NCI-H1105 (cell line): ENCODE results near the gene SCYL1.

Source experiments
- DNase-seq: peaks from one replicate; lab custom pipeline; 2025; lab: John Stamatoyannopoulos, UW

The SCYL1 gene

DNA sequence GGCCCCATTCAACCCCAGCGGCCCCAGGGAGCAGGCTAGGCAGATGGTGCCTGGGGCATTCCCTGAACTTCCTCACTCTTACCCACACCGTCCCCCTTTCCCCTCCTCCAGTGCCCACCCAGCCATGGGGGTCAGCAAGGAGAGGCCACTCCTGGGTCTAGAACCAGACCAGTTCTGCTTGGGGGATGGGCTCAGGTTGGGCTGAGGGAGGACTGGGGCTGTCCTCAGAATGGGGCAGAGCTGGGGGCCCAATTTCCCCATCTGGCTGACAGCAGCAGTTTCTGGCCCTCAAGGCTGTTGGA, 12.4 kb downstream of the SCYL1 start:
- no peak for DNase-seq

- no peak for DNase-seq
Observed at GRCh38 chr11:65537620-65538231, 12.8 kb downstream of the SCYL1 start.

DNA sequence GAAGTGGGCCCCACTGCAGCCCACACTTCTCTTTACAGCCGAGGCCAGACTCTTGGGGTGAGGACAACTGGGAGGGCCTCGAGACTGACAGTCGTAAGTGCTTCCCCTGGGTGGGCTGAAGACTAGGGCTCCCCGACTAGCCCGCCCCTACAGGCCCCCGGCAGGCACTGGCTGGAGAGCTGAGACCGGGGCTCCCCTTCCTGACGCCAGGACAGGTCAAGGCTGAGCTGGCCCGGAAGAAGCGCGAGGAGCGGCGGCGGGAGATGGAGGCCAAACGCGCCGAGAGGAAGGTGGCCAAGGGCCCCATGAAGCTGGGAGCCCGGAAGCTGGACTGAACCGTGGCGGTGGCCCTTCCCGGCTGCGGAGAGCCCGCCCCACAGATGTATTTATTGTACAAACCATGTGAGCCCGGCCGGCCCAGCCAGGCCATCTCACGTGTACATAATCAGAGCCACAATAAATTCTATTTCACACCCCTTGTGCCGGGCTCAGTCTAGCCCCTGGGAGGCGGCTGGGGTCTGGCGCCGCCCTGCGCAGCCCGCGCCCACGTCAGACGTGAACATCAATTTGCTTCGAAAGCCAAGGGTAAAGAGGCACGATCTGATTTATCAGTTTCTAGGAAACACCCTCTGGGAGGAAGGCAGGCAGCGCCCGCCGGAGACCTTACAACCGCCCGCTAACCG, 13.5 kb downstream of the SCYL1 start:
- no peak for DNase-seq

DNA sequence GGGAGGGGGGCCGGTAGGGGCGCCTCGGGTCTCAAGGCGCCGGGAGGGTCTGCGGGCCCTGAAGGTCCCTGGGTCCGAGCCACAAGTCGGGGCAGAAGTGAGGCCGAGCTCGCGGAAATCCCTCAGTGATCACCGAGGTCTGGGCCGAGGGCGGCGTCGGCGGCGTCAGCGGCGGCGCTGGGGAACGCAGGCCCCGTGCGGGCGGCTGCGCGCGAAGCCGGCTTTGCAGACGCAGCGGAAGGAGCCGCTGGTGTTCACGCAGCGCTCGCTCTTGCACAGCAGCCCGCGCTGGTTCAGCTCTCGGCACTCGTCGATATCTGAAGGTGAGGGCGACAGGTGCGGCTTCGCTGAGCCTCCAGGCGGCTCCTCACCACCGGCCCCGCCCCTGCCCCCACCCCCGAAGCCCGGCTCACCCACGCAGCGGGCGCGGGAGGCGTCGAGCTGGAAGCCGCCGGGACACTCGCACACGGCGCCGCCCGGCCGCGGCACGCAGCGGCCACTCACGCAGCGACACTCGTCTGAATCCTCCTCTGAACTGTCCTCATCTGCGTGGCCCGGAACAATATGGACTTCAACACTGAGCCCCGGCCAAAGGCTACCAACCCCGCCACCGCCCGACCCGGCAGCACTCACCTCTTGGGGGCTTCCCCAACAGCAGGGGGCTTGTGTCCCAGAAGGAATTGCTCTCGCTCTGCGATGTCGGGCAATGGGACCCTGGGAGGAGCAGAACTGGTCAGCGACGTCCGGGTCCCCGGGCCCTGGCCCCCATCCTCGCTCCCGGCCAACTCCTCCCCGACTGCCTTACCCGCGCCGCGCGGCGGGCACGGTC, 14.2 kb downstream of the SCYL1 start:
- no peak for DNase-seq

GRCh38 chr11:65539744-65540289, 14.9 kb downstream of the SCYL1 start:
- peak; percentile 57 for DNase-seq

DNA sequence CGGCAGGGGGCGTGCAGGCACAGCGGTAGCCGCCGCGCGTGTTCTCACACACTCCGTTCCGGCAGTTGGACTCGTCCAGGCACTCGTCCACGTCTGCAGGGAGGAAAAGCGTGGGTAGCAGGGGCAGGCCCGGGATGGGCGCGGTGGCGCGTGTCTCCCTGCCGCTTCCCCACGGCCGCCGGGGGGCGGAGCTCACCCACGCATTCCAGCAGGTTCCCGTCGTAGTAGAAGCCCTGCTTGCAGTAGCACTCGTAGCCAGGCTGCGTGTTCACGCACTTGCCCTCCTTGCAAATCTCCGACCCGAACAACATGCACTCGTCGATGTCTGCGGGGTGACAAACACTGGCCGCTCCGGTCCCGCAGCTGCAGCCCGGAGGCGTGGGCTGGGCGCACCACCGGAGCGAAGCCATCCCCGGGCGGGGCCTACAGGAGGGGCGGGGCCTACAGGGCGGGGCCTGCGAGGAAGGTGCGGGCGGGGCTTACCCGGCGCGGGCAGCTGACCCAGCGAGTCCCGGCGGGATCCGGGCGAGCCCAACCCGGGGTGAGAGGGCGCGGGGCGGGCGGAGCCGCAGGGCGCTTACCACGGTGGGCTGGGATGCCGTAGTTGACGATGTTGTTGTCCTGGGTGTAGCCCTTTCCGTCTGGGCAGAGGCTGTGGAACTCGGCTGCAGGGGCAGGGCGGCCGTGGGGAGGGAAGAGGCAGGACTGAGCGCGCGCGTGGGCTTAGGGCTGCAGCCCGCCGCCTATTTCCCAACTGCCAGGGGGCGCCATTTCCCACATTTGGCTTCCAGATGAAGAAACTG, 15.6 kb downstream of the SCYL1 start:
- DNase-seq, result peak; percentile 83

DNA sequence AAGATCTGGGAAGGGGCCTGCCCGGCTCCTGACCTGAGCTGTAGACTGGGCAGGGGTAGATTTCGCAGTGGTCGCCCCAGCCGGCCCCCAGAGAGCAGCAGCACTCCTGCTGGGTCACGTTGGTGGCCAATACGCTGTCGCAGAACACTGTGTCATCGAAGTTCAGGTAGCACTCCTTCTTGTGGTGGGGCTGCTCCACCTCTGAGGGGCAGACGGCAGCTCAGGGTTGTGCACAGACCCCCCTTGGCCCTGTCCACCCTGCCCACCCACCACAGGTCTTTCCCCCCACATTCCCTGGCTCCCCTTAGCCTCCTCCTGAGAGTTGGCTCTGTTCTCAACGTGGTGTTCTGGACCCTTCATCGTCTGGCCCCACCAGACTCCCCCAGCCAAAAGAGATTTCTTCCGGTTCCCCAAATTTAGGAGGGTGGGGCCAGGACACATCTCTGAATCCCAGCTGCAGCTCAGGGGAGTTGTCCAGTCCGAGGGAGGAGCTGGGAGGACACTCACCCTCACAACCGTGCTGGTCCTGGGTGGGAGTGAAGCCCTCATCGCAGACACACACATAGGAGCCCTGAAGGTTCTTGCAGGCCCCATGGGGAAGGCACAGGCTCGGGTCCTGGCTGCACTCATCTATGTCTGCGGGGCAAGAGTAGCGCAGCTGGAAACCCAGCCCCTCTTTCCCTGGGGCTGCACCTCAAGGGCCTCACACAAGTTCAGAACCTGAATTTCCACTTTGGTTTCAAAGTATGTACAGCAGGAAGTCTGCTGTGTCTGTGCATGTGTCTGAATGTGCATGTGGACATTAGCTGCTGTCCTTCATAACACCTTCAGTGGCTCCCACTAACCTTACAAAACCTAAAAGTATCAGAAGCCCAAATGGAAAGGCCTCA, 16.5 kb downstream of the SCYL1 start:
- no peak for DNase-seq

DNA sequence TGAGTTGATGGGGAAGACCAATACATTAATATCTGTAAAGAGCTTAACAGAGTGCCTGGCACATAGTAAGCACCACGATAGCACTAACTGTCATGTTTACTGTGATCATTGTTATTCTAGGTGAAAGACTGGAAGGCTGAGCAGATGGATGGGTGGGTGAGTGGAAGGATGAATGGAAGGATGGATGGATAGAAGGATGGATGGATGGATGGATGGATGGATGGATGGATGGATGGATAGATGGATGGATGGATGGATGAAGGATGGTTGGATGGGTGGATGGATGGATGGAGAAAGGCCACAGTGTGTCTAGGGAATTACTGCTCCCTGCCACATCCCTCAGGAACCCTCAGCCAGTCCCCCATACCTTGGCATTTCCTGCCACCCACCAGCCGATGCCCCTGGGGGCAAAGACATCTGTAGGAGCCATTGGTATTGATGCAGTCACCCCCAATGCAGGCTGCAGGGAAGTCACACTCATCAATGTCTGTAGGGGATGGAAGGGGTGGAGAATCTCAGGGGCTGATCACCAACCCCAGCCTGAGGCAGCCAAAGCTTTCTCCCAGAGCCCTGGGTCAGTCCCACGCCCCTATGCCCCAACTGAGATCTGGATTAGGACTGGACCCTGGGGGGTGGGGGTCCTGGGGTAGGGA, 18.0 kb downstream of the SCYL1 start:
- no peak for DNase-seq

DNA sequence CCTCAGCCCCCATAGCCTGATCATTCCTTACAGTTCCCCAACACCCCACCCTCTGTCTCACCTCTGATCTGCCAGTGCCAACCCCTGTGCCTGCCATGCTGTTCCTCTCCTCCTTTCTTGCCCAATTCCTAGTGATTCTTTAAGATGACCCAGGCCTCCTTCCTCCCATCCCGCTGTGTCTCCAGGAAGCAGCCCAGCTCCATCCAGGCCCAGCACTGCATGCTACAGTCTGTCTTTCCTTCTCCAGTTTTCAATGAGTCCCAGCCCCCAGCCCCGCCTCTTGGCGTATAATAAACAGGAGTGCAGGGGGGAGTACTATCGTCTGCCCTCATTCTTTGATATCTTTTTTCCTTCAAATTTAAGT, 21.0 kb downstream of the SCYL1 start:
- no peak for DNase-seq

DNA sequence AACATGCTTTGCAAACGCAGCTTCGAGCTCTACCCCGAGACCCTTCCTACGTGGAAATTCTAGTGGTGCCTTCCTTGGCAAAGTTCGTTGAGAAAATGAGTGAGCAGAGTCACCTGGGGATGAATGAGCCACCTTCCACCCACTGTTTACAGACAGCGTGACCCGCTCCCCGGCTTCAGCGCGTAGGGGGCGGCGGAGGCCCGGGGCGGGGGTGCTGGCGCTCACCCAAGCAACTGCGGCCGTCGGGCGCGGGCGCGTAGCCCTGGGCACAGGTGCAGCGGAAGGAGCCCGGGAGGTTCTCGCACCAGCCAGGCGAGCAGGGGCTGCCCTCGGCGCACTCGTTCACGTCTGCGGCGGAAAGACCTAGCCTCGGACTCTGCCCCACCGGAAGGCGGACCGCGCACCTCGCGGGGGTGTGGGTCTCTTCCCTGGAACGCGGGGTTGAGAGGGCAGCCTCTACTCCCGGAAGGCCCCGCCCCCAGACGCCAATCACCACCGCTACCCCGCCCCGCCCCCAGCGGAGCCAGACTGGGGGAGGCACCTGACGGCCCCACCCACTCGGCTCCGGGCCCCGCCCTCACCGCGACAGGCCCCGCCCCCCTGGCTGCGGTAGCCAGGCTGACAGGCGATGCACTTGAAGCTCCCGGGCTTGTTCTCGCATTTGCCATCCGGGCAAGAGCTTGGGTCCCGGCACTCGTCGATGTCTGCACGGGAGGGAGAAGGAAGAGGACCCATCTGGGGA, 21.5 kb downstream of the SCYL1 start:
- DNase-seq, result peak; percentile 93

DNA sequence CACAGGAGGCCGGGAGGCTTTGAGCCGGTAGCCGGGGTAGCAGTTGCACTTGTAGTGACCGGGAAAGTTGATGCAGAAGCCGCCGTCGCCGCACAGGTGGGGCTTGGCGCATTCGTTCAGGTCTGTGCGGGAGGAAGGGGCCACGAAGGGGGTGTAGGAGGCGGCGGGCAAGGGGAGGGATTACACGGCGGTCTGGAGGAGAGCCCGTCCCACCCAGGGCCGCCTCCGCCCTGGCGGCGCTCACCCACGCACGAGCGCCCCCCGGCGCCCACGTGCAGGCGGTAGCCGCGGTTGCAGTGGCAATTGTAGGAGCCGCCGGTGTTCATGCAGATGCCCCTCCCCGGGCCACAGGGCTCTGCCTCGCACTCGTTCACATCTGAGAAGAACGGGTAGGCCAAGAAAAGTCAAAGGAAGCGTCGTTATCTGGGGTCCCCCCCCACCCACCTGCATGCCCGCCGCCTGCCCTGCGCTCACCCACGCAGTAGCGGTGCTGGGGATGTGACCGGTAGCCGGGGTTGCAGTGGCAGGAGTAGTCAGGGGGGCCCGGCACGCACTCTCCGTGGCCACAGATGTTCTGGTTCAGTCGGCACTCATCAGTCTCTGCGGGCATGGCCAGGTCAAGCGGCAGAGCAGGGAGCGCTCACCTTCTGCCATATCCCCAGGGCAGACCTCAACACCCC, 22.7 kb downstream of the SCYL1 start:
- no peak for DNase-seq

GRCh38 chr11:65548395-65548794, 23.5 kb downstream of the SCYL1 start:
- DNase-seq, result no peak

GRCh38 chr11:65549096-65549495, 24.2 kb downstream of the SCYL1 start:
- no peak for DNase-seq

GRCh38 chr11:65551572-65552387, 26.9 kb downstream of the SCYL1 start:
- peak; percentile 85 for DNase-seq

DNA sequence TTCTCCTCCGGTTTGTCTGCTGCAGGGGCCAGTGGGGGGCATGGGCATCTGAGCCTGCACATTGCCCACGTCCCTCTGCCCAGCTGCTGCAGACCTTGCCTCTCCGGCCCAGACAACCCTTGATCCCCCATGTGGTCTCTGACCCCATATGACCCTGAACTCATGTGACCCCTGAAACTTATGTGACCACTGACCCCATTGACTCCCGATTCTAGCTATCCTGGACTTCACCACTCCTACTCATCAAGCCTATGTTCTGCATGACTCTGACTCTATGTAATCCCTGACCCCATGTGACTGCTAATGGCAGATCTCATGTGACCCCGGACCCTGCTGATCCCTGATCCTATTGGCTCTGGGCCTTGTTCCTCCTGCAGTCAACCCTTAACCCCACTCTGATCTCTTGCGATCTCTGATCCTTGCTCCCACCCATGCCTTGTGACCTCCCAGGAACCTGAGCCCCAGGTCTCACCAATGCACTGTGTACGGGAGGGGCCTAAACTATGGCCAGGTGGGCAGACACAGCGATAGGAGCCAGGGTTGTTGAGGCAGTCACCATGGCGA, 27.6 kb downstream of the SCYL1 start:
- DNase-seq, result no peak

DNA sequence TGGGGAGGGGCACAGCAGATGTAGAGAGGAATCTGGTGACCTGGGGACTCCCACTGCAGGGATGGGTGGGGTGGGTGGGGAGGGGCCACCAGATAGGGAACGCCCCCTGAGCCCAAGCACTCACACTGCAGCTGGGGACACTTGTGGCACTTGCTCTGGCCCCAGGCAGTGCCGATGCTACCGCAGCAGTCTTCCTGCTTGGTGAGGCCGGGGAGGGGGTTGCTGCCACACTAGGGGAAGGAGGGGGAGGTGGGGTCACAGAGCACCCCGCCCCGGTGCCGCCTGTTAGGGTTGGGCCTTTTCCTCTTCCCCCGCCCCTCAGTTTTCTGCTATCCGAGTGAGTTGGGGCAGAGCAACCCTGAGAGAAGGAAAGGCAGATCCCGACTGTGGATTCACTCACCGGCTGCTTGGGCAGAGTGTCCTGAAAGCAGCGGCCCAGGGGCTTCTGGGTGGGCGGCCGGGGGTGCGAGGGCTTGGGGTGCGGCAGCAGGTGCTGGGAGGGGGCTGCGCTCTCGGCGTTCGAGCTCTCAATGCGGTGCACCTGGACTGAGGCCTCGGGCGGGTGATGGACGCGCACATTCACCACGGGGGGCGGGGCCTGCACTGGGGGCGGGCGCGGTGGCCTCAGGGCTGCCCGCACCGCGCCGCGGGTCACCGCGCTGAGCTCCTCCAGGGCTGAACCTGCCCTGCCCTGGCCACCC, 28.6 kb downstream of the SCYL1 start:
- no peak for DNase-seq

DNA sequence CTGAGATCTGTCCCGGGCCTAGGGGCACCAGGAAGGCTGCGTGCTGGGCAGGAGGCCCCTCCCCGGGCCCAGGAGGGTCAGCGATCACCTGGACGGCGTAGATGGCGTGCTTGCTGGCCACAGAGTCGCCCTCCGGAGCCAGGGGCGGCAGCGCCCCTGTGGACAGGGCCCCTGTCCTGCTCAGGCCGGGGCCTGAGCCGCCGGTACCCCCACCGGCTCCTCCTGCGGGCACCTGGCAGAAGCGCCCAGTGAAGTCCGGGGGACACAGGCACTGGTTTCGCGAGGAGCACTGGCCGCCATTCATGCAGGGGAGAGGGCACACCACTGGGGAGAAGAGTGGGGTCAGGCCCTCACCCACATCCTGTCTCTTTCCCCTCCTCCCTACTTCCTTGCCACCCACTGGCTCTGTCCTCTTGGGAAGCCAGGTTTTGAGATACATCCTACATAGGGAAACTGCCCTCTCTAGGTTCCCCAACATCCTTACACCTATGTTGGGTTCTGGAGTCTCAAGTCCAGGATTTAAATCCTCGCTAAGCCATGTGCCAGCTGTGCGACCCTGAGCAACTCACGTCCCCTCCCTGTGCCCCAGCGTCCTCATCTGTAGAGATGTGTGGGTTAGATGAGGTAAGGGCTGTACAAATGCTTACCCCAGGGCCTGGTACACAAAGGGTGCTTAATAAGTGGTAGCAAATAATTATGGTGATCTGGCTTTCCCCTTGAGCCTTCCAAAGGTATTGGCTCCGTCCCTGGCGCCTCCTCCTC, 29.4 kb downstream of the SCYL1 start:
- no peak for DNase-seq
